Right atrium auricular region (tissue), 2 donors: ENCODE results near the gene ADGRE2. TPM values are rescaled to one million over a fixed set of nuclear protein-coding genes. Genes with fewer than 3 reads are reported as not detected.

Source experiments
- DNase-seq: peaks from one replicate; pipeline ENCODE4 v3.0.0-alpha.2; 2019; ENCODE audit warnings: low spot score
- H3K27ac ChIP-seq, 2 donors: fragments of 200-600 bp; sonication (generic); 1 replicate in 1 of 2; 2 replicates in 1 of 2; pipeline ENCODE4 v1.5.1; 2016 to 2019
- H3K27me3 ChIP-seq, 2 donors: fragments of 200-600 bp; sonication (generic); one replicate each; pipeline versions ENCODE4 v1.5.1 to v1.6.0; 2017 to 2019
- H3K36me3 ChIP-seq: fragments of 200-600 bp; sonication (generic); one replicate; pipeline ENCODE4 v1.5.1; 2016
- H3K4me1 ChIP-seq, 2 donors: fragments of 200-600 bp; sonication (generic); one replicate each; pipeline versions ENCODE4 v1.5.1 to v1.6.0; 2017 to 2019
- H3K4me3 ChIP-seq, 2 donors: fragments of 200-600 bp; sonication (generic); 1 replicate in 1 of 2; 2 replicates in 1 of 2; pipeline ENCODE4 v1.5.1; 2017 to 2019; ENCODE audit warnings: mild to moderate bottlenecking in 1 of 2, moderate library complexity in 1 of 2
- H3K9me3 ChIP-seq, 2 donors: fragments of 200-600 bp; sonication (generic); one replicate each; pipeline ENCODE4 v1.5.1; 2019
- total RNA-seq, 2 donors: library from RNA; depleted of rRNA; stranded (reverse); fragments of >200 nt; gene quantifications; one replicate each; pipeline ENCODE4 v1.1.0, GENCODE V29; 2016
- TF ChIP-seq, protein P1 (sequence below), 2 donors: fragments of 200-600 bp; sonication (generic); IDR thresholded peaks; one replicate each; pipeline ENCODE4 v1.5.1; 2019; ENCODE audit warnings: antibody characterized with exemption in 2 of 2

The ADGRE2 gene
- total RNA-seq, 2 donors from 2014 or later: 1.1 to 1.6 TPM

DNA sequence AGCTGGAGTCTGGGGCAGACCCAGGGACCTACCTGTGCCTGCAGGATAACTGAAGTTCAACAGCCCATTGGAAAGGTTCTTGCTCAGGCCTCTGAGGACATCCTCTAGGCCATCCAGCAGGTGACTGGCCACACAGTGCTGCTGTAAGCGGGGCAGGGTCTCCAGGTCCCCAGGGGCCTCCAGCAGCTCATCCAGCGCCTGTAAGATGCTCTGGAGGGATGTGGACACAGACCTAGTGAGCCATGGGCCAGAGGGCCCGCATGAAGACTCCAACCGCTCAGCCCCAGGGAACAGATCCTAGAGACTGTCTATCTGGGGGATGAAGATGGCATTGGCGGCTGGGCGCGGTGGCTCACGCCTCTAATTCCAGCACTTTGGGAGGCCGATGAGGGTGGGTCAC is 14.0 kb downstream of the ADGRE2 start:
- Histone ChIP-seq H3K9me3 (no peaks in the 10 kb centered on the region), H3K4me3 (no peak overlapping the region), H3K27me3 (no peaks in the 10 kb centered on the region), H3K36me3 (no peaks in the 10 kb centered on the region), H3K27ac (no peak overlapping the region), H3K4me1 (no peaks in the 10 kb centered on the region)
- no peak for DNase-seq
- TF ChIP-seq, protein P1, sequence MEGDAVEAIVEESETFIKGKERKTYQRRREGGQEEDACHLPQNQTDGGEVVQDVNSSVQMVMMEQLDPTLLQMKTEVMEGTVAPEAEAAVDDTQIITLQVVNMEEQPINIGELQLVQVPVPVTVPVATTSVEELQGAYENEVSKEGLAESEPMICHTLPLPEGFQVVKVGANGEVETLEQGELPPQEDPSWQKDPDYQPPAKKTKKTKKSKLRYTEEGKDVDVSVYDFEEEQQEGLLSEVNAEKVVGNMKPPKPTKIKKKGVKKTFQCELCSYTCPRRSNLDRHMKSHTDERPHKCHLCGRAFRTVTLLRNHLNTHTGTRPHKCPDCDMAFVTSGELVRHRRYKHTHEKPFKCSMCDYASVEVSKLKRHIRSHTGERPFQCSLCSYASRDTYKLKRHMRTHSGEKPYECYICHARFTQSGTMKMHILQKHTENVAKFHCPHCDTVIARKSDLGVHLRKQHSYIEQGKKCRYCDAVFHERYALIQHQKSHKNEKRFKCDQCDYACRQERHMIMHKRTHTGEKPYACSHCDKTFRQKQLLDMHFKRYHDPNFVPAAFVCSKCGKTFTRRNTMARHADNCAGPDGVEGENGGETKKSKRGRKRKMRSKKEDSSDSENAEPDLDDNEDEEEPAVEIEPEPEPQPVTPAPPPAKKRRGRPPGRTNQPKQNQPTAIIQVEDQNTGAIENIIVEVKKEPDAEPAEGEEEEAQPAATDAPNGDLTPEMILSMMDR (IDR thresholded peaks at IDR 0.05): no peak

DNA sequence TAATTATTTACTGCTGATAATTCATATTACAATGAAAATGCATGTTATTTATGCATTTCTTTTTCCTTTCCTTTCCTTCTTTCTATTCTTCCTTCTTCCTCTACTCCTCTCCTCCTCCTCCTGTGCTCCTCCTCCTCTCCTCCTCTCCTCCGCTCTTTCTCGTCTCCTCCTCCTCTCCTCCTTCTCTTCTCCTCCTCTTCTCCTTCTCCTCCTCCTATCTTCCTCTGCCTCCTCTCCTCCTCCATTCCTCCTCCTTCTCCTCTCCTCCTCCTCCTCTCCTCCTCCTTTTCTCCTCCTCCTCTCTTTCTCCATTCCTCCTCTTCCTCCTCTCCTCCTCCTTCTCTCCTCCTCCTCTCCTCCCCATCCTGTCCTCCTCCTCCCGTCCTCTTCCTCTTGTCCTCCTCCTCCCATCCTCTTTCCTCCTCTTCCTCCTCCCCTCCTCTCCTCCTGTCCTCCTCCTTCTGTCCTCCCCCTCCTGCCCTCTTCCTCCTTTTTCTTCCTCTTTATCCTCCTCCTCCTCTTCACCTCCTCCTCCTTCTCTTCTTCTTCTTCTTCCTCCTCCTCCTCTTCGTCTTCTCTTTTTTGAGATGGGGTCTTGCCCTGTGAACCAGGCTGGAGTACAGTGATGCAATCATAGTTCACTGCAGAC is 14.7 kb downstream of the ADGRE2 start:
- no peaks in the 10 kb centered on the region for H3K27me3 ChIP-seq
- no peaks in the 10 kb centered on the region for H3K9me3 ChIP-seq
- no peak overlapping the region for H3K27ac ChIP-seq
- H3K4me1 ChIP-seq: no peaks in the 10 kb centered on the region
- no peaks in the 10 kb centered on the region for H3K36me3 ChIP-seq
- TF ChIP-seq, protein P1 (IDR thresholded peaks at IDR 0.05): no peak
- DNase-seq: no peak
- no peak overlapping the region for H3K4me3 ChIP-seq

DNA sequence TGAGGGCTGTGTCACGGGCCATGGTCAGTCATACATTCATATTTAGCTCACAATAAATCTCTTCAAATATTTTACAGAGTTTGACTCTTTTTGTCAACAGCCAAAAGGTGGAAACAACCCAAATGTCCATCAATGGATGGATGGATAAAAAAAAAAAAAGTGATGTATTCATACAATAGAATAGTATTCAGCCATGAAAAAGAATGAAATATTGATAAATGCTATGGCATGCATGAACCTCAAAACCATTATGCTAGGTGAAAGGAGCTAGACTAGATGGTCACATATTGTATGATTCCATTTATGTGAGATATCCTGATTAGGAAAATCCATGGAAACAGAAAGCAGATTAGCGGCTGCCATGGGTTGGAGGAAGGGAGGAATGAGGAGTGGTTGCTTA is 16.2 kb downstream of the ADGRE2 start:
- TF ChIP-seq, protein P1 (IDR thresholded peaks at IDR 0.05): no peak
- Histone ChIP-seq H3K36me3 (no peaks in the 10 kb centered on the region), H3K27ac (no peak overlapping the region), H3K4me3 (no peak overlapping the region), H3K9me3 (peaks cover 0 to 1% of the 10 kb centered on the region in 2 donors), H3K4me1 (no peaks in the 10 kb centered on the region), H3K27me3 (no peaks in the 10 kb centered on the region)
- no peak for DNase-seq

DNA sequence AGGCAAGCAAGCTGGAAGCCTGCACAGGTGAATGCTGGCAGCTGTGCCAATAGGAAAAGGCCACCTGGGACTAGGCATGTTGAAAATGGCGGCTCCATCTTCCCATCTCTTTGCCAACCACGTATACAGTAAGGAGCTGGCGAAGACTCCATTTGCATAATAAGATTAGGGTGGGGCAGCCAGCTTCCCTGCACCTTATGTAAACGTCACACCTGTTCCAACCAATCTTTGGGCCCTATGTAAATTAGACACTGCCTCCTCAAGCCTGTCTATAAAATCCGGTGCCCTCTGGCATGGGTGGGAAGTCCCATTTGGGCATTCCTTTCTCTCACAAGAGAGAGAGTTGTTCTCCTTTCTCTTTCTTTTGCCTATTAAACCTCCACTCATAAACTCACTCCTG is 16.8 kb downstream of the ADGRE2 start:
- no peak overlapping the region for H3K4me3 ChIP-seq
- no peaks in the 10 kb centered on the region for H3K27me3 ChIP-seq
- no peak overlapping the region for H3K27ac ChIP-seq
- DNase-seq: no peak
- TF ChIP-seq, protein P1 (IDR thresholded peaks at IDR 0.05): no peak
- no peaks in the 10 kb centered on the region for H3K36me3 ChIP-seq
- peaks cover 0 to 6% of the 10 kb centered on the region in 2 donors for H3K9me3 ChIP-seq
- no peaks in the 10 kb centered on the region for H3K4me1 ChIP-seq

DNA sequence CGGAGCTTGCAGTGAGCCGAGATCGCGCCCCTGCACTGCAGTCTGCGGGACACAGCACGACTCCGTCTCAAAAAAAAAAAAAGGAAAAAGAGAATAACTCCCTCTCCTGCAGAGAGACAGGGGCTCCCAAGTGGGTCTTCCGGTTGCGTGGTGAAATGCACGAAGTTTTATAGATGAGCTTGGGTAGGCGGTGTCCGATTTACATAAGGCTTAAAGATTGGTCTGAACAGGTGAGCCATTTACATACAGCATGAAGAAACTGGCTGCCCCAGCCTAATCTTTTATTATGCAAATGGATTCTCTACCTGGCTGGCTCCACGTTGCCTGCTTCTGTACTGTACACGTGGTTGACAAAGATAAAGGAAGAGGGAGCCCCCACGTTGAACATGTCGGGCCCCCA is 19.5 kb downstream of the ADGRE2 start:
- Histone ChIP-seq H3K9me3 (peaks cover 0 to 6% of the 10 kb centered on the region in 2 donors), H3K4me3 (no peak overlapping the region), H3K4me1 (no peaks in the 10 kb centered on the region), H3K36me3 (no peaks in the 10 kb centered on the region), H3K27ac (no peak overlapping the region), H3K27me3 (no peaks in the 10 kb centered on the region)
- TF ChIP-seq, protein P1 (IDR thresholded peaks at IDR 0.05): no peak
- DNase-seq: no peak

DNA sequence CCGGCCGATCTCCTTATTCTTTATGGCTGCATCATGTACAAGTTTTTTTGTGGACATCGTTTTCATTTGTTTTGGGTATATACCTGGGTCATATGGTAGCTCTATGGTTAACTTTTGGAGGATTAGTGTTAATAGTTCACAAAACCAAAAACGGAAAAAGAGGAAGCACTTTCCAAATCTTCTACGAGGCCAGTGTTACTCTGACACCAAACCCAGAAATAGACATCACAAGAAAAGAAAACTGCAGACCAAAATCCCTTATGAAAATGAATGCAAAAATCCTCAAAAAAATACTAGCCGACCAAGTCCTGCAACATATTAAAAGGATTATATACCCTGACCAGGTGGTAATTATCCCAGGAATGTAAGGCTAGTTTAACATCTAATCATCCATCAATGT is 29.8 kb downstream of the ADGRE2 start:
- Histone ChIP-seq H3K27me3 (no peaks in the 10 kb centered on the region), H3K4me1 (no peaks in the 10 kb centered on the region), H3K36me3 (no peaks in the 10 kb centered on the region), H3K9me3 (peaks cover 0 to 5% of the 10 kb centered on the region in 2 donors), H3K4me3 (no peak overlapping the region), H3K27ac (no peak overlapping the region)
- no peak for DNase-seq
- TF ChIP-seq, protein P1 (IDR thresholded peaks at IDR 0.05): no peak
